Spleen (tissue), 7 donors: ENCODE measurements around the gene CTDSPL.

Experiments
- CTCF ChIP-seq, 11 experiments: fragments of 200-600 bp in 7 of 11; fragments of 450-650 bp in 4 of 11; sonication (generic) in 4 of 11; IDR thresholded peaks in 8 of 11; conservative IDR thresholded peaks in 3 of 11; 1 replicate in 7 of 11; 2 replicates in 4 of 11; pipeline versions ENCODE4 v1.4.0 to v1.8.0; 2016 to 2021; ENCODE audit warnings: antibody characterized with exemption in 11 of 11, inconsistent platforms in 4 of 11, mild to moderate bottlenecking in 1 of 11
- POLR2A ChIP-seq, 3 donors: fragments of 450-650 bp; IDR thresholded peaks; one replicate each; pipeline ENCODE4 v1.5.1; 2017; ENCODE audit warnings: antibody characterized with exemption in 3 of 3, mild to moderate bottlenecking in 1 of 3
- donor health status: DM: no; HTN: no; CAD: no; lungs with moderate emphysema.
- donor health status: DM: no; HTN: no; CAD: no.
- donor health status: DM: no; HTN: no; CAD: no.

- TF ChIP-seq CTCF (IDR thresholded peaks at IDR 0.05 in 8 of 11, conservative IDR thresholded peaks at IDR 0.05 in 3 of 11) (no peak), POLR2A (IDR thresholded peaks at IDR 0.05) (no peak)
These were observed 73.1 kb downstream of the CTDSPL start for GRCh38 chr3:37934631-37935289.
